Peyer's patch (tissue), 4 donors: ENCODE data around the gene MYO18B.

Experiments used
- POLR2A ChIP-seq, 2 donors: fragments of 450-650 bp; IDR thresholded peaks; one replicate each; pipeline ENCODE4 v1.5.1; 2017; ENCODE audit warnings: antibody characterized with exemption in 2 of 2, mild to moderate bottlenecking in 2 of 2, moderate library complexity in 2 of 2
- TF ChIP-seq, protein P1 (sequence below), 6 experiments: fragments of 450-650 bp in 4 of 6; fragments of 200-600 bp in 2 of 6; sonication (generic) in 1 of 6; IDR thresholded peaks; one replicate each; pipeline ENCODE4 v1.5.1; 2017 to 2019; ENCODE audit warnings: antibody characterized with exemption in 6 of 6, mild to moderate bottlenecking in 3 of 6, moderate library complexity in 1 of 6

DNA sequence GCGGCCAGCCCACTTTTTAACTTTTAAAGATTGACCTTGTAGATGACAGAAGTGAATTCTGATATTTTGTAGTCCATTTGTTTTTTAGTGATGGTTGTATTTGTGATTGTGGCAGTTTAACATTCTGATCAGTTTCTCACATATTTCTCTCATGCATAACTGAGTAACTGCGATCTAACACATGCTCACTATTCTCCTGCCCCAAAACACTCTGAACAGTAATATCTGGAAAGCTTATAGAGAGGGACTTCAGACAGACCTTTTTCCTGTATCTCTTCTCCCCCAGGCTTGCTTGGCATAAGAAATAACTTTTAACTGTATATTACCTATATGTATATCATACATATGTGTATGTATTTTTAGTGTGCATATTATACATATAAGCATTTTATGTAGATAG, 37.3 kb upstream of the MYO18B start:
- TF ChIP-seq, protein P1, sequence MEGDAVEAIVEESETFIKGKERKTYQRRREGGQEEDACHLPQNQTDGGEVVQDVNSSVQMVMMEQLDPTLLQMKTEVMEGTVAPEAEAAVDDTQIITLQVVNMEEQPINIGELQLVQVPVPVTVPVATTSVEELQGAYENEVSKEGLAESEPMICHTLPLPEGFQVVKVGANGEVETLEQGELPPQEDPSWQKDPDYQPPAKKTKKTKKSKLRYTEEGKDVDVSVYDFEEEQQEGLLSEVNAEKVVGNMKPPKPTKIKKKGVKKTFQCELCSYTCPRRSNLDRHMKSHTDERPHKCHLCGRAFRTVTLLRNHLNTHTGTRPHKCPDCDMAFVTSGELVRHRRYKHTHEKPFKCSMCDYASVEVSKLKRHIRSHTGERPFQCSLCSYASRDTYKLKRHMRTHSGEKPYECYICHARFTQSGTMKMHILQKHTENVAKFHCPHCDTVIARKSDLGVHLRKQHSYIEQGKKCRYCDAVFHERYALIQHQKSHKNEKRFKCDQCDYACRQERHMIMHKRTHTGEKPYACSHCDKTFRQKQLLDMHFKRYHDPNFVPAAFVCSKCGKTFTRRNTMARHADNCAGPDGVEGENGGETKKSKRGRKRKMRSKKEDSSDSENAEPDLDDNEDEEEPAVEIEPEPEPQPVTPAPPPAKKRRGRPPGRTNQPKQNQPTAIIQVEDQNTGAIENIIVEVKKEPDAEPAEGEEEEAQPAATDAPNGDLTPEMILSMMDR (IDR thresholded peaks at IDR 0.05), result no peak
- no peak for TF ChIP-seq POLR2A (IDR thresholded peaks at IDR 0.05)
